GM21381 (cell line): Measurements from ENCODE around the gene IL17REL.

Experiments used
- ATAC-seq: cut with Tn5 transposase; IDR thresholded peaks from one replicate; pipeline ENCODE4 v1.9.1; 2021; ENCODE audit warnings: mild to moderate bottlenecking, moderate library complexity; ENCODE audit not compliant: unreplicated experiment

The IL17REL gene

DNA sequence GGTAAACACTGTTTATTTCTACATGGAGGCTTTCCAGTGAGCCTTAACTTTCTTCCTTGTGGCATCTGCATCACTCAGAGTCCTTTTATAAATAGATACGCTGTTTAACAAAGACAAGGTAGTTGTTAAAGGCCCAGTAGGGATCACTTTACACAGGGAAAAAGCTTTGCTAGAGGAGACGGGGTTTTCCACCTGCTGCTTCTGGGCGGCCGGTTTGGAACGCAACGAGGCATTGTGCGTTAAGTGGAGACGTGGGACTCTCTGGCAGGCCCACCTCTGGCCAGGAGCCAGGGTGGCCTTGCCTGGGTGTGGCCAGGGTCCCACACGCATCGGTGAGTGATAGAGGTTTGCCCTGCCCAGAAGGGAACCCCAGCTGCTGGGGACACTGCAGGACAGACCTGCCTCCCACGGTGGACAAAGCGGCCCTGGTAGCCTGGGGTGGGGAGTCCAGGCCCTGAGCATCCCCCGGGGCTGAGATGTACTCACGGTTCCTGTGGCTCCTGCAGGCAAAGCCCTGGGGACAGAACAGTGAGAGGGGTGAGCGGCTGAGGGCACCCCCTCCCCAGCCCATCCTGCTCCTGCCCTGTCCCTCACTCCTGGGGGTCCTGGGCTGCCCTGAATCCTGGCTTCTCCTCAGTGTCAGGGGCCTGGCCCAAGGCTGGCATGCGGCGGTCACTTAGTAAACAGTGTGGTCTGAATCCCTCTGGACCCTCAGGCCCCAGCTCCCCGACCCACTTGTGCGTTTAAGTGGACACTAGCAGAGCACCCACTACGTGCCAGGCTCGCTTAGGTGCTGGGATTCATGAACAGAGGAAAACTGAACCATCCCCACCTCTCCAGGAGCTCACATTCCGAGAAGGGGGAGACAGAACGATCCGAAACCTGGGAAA is 4.2 kb downstream of the IL17REL start:
- ATAC-seq, result no peak

- no peak for ATAC-seq
These were observed 5.5 kb downstream of the IL17REL start for GRCh38 chr22:50007057-50007511.

DNA sequence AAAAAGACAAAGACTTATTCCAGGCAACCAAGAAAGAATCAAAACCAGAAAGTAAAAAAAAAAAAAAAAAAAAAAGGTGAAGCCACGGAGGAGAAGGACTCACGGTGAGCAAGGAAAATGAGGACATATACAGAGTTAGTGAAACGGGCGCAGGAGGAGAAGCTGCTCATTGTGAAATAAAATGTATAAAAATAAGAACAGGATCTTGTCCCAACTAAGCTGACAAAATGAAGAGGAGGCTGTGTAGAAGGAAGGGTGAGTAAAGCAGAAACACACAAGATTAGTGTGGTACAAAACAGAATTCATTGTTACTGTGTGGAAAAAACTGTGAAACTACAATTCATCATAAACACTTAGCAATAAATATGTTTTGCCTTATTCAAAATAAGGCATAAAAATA is 7.6 kb downstream of the IL17REL start:
- ATAC-seq, result no peak

DNA sequence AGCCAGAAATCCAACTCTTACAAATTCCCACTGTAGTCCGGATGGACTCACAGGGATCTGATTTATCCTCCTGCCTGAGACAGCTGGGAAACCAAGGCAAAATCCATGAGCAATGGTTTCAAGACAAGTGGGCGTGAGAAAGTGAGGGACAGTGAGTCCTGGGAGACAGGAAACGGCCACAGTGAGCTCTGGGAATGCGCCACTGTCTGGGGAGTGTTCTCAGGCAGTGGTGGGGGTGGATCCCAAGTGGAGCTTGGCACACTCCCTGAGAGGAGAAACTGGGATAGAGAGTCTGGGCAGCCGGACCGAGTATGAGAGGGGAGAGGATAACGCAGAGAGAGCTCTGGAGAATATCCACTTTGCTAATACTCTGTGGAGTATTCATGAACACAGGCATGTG is 9.8 kb downstream of the IL17REL start:
- ATAC-seq, result no peak

GRCh38 chr22:50001388-50002231 is 11.0 kb downstream of the IL17REL start:
- ATAC-seq, result no peak

DNA sequence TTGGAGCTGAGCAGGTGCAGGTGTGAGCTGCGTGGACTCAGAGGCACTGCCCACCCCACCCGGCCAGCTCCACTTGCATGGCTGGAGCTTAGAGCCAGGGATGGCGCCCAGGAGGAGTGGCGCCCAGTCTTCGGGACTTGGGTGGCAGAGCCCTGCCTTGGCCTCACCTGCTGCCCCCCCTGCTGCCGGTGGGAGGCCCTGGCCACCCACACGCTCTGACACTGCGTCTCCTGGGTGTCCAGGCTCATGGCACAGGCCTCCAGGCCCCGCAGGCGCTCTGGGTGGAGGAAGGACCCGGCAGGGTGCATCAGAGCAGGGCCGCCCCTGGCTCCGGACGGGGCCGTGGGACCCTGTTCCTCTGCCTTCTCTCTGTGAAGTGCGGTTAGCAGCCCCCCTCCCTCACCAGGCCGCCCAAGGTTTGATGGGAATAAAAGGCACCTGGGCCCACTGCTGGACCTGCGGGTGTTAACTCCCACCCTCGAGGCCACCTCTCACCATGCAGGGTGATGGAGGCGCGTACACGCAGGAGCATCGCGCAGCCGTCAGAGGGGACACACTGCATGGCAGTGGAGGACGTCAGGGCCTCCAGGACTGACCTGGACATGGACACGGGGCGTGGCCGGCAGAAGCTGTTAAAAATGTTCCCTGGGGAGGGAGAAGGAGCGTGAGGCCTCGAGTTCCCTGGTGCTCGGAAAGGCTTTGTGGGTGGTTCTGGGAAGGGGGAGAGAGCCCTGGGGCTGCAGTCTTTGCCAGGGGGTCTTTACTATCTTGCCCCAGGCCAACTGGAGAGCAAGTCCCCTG is 11.8 kb downstream of the IL17REL start:
- no peak for ATAC-seq

DNA sequence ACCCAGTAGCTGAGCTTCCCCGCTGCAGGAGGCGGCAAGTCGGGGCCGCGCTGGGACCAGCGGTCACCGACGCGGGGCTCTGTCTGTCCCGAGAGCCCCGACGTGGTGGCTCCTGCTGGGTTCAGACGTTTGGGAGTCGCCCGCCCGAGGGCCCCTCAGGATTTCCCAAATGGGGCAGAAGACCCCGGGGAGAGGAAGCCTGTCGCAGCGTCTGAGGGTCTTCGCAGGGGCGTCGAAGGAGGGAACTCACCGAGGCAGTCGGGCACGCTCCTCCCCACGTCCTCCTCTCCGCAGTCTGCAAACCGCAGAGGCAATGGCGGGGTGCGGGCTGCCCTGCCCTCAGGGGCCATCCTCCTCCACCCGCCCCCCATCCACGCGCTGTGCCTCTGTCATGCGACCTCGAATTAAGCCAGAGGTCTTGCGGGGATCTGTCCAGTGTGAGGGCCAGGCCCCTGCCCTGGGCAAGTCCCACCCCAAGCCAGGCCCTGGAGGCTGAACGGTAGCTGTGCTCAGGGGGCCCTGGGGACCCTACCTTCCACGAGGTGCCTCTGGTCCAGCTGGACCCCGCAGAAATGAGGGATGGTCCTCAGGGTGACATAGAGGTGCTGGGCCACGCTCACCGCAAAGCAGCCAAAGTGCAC is 12.5 kb downstream of the IL17REL start:
- no peak for ATAC-seq

- no peak for ATAC-seq
These were observed 13.3 kb downstream of the IL17REL start for GRCh38 chr22:49999063-49999945.

- no peak for ATAC-seq
These were observed 13.9 kb downstream of the IL17REL start for GRCh38 chr22:49998718-49999062.

DNA sequence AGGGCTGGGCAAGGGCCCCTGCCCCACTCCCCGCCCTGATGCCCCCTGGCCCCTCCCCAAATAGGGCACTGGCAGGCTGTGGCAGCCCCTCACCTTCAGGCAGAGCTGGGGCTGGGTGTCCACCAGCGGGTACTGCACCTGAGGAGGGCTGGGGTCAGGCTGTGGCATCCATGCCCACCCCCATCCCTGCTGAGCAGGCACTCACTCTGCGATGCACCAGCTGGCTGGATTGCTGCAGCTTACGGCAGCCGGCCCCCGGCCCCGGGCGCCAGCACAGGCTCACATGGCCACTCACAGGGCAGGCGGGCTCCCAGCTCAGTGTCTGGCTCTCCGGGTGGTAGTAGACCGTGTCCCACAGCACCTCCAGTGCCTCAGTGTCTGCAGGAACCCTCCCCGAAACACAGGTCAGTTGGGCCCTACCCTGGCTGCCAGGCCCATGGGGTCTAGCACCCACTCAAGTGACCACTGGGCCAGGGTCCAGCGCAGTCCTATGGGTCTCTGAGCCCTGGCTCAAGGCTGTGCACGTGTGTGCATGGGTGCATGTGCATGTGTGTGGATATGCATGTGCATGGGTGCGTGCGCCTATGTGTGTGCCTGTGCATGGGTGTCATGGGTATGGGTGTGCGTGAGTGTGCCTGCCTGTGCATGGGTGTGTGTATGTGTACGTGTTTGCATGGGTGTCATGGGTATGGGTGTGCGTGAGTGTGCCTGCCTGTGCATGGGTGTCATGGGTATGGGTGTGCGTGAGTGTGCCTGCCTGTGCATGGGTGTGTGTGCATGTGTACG is 14.4 kb downstream of the IL17REL start:
- ATAC-seq, result no peak

DNA sequence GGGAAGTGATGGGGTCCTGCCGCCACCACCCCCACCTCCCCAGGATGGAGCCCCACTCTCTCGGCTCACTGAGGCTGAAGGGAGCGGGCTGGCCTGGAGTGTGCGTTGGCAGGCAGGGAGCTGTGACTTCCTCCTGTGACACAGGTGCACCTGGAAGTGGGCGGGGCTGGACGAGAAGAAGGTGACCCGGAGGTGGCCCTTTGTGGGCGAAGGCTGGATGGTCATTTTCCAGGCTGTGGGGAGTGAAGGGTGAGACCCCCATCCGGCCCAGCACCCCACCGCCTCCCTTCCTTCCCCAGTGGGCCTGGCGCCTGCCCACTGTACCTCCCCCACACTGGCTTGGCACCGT is 15.3 kb downstream of the IL17REL start:
- ATAC-seq, result no peak

DNA sequence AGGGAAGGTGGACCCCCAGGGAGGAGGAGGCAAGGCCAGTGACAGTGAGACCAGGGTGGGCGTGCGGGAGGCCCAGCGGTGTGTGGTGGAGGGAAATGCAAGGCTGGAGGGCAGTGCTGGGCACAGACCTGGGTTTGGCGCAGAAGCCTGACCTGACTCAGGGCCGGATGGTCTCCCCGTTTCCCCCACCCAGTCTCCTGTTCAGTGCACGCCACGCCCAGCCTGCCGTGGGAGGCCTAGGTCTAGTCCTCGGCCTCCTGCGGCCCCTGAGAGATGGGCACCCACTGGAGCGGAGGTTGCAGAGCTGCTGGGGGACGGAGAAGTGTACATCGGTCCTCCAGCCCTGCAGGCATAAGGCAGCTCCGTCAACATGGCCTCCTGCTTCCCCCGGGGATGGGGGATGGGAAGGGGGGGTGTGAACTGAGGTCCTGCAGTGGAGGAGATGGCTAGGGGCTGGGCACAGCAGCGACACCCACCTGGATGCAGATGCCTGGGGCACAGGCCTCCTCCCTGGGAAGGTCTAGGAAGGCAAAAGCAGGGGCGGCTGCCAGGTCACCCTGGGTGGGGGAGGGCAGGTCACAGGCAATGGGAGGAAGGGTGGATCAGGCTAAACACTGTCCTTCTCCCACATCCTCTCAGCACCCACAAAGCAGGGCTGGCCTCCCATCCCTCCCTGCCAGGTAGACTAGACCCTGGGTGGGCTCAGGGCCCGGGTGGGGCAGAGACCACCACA is 15.9 kb downstream of the IL17REL start:
- ATAC-seq, result no peak

DNA sequence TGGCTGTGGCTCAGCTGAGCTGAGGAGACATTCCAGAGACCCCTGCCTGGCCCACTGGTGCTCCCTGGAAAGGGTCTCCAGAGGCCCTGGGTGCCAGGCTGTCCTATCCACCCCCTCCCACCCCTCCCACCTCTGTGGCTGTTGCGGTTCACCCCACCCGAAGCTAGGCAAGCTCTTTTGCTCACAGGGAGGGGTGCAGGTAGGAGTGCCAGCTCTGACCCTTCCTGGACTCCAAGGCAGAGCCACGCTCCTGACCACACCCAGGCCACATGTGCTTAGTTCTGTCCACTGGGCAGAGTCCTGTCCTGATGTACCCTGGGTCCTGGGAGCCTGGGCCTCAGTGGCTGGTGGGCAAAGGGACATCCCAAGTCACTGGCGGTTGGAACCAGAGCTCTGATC is 16.4 kb downstream of the IL17REL start:
- ATAC-seq, result no peak

DNA sequence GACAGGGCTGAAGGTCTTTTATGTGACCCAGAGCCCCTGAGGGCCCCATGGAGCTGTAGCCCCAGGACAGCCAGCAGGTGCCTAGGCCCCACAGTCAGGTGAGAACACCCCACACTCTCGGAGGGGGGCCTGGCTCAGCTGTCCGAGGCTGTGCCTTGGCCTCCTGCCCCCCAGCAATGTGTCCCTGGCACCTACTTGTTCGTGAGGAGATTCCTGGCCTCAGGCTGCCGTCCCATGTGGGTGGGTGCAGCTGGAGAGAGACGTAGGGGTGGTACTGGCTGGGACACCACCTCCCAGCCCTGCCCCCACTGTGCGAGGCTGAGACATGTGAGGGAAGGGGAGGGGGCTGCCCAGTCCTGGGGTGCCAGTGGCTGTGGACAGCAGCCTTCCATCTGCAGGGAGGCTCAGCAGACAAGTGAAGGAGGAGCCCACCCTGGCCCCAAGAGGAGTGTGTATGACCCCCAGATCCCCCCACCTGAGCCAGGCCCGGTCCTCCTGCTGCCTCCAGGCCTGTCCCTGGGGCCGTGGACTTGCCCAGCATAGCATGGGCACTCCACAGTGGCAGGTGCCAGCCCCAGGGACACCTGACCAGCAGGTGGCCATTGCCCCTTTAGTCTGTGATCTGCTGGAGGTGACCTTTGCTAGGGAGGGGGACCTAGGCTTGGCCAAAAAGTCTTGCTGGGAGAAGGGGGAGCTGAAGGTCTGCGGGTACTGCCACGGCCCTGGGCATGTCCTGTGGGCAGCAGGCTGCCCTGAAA is 17.0 kb downstream of the IL17REL start:
- ATAC-seq, result no peak

DNA sequence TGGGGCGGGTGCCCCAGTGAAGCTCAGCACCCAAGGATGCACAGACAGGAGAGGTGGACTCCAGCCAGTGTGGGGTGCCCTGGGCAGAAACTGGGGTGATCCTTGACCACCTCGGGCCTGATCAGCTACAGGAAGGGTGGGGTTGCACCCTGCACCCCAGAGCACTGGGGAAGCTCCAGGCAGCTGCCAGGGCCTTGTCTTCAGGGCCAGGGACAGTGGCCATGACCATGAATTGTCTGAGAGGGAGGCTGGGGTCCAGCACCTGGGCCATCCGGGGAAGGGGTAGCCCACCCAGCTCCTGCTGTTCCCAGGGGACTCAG is 17.6 kb downstream of the IL17REL start:
- ATAC-seq, result no peak

GRCh38 chr22:49994361-49995040 is 18.1 kb downstream of the IL17REL start:
- no peak for ATAC-seq

GRCh38 chr22:49993649-49994360 is 18.8 kb downstream of the IL17REL start:
- ATAC-seq, result no peak
